HG03196 (cell line): ENCODE results near the gene ZSCAN12.
"Not testable (repeated sequence)": the region's sequence is repeated elsewhere in the genome, so short reads cannot be mapped to it uniquely, and the experiment has no call there.

Source experiments
- ATAC-seq: cut with Tn5 transposase; IDR thresholded peaks from one replicate; pipeline ENCODE4 v1.9.1; 2021; ENCODE audit not compliant: unreplicated experiment

Gene ZSCAN12

DNA sequence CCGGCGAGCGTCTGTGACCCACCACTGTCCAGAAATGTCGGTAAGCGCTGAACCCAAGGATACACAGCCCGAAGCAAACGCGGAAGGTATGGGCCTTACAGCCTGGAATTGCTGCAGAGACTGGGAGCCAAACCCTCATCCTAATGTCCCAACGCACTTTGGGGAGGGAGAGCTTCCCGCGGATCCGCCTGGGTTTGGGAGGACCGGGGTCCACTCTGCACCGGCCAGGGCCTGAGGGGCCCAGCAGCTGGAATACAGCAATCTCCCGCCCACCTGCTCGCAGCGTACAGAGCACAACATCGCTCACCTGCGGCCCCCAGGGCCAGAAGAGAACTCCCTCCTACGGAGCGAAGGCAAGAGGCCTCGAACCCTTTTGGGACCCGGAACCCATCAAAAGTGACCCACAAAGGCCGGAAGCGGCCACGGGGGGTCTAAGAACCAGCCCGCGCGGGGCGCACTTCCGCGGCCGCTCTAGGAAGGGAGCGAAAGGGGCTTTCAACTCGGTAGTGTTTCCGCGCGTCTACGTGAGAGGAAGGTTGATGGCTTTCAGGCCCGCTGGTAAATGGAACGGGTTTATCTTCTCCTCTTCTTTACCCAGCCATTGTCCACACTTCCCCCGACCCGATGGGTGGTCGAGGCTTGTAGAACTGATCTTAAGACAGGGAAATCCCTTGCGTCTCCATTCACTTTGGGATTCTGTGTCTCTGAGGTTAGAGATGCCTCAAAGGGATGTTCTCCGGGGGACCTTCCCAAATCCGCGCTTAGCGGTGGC is at the start of gene ZSCAN12:
Gene ZSCAN12 (minus strand): TSS at position 398 of the 772 bp plus-strand sequence. CDS start 1,342 bp downstream, outside the sequence.
- peak; percentile 90 for ATAC-seq

DNA sequence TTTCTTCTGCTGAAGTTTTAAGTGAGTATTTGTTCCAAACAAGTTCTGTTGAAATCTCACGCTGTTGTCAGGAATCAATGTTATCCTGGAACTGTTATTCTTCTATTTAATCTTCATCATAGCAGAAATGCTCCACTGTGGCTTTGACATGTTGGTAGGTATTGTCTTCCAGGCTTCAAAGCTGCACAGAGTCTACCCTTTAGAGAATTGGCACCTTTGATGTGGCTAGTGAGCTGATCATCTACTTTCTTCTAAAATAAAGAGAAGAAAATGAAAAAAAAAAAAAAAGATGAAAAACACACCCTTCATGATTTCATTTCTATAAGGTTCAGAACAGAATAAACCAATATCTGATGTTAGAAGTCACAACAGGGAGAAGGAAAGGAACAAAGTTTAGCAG is 49.5 kb upstream of the ZSCAN12 start:
- no peak for ATAC-seq

DNA sequence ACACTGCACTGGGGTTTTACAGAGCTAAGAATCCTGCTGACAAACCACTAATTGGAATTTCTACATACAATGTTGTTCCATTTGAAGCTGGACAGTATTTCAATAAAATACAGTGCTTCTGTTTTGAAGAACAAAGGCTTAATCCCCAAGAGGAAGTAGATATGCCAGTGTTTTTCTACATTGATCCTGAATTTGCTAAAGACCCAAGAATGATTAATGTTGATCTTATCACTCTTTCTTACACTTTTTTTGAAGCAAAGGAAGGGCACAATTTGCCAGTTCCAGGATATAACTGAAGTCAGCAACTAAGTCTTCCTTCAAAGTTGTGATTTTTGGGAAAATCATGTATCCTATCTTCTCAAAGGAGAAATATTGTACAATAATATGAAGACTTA is 48.0 kb upstream of the ZSCAN12 start:
- ATAC-seq: not testable (repeated sequence)

DNA sequence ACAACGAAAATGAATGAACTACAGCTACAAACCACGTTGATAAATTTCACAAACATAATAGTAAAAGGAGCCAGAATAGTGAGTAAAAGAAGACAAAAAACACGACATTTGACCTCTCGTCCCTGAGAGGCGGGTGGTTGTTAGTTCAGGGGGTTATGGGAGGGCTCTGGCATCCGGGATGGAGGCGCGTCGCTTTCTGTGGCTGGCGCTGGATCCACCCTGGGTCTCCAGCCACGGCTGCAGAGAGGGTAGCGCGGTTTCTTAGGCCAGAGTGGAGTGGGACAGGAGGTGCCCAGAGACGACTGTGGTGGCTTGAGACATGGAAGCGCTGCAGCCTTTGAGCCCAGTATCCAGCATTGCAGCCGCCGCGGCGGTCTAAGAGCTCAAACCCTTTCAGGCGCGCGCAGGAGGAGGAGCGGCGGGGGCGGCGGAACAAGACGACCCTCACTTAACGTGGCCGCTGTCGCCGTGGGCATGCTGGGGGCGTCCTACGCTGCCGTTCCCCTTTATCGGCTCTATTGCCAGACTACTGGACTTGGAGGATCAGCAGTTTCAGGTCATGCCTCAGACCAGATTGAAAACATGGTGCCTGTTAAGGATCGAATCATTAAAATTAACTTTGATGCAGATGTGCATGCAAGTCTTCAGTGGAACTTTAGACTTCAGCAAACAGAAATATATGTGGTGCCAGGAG is 47.4 kb upstream of the ZSCAN12 start:
- no peak for ATAC-seq

DNA sequence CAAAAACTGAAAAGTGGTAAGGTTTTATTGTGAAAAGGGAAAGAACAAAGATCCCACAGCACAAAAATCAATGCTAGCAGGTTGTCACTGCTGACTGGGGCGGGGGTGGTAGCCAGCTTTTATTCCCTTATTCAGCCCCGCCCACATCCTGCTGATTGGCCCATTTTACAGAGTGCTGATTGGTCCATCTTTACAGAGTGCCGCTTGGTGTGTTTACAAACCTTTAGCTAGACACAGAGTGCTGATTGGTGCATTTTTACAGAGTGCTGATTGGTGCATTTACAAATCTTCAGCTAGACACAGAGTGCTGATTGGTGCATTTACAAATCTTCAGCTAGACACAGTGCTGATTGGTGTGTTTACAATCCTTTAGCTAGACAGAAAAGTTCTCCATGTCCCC is 45.2 kb upstream of the ZSCAN12 start:
- not testable (repeated sequence) for ATAC-seq

DNA sequence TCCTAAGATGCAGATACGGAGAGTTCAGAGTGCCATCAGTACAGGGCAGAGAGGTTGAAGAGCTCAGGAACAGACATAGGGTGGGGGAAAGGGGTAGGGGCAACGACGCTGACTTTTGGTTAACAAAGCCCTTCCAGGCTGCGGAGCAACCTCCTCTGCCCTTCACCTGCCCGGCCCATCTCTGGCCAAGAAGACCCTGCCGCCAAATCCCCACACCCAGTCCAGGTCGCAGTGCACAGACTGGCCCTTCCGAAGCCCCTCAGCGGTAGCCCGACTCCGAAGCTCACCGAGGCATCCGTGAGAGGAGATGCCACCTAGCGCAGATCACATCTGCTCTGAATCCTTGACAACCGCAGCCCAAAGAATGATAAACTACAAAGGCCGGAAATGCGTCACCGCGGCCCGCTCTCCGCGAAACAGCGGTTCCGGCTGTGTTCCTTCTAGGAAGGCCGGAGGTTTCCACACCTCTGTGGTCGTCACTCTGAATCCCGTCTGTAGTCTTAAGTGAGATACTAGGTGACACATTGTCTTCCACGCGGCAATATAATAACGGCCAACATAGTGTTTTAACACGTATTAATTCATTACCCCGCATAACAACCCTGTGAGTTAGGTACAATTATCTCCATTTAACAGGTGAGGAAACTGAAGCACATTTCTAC is 43.7 kb upstream of the ZSCAN12 start, which contains the start of gene ZSCAN23:
Gene ZSCAN23 (minus strand): TSS at position 380 of the 662 bp plus-strand sequence. CDS start 7,225 bp downstream, outside the sequence.
- ATAC-seq: peak; percentile 94

DNA sequence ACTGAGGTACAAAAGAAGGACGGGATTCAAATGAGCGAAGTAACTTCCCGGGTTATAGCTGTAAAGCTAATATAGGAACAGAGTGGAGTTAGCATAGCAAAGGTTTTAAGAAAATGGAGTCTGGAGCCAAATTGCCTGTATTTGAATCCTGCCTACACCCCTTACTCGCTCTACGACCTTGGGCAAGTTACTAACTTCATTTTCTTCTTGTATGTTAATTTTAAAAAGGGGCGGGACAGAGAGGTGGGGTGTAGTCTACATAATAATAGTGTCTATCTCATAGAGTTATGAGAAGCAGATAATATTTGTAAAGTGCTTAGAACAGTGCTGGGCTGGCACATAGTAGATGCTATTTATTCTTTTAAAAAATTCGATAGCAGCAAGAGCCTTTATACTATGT is 43.0 kb upstream of the ZSCAN12 start:
- no peak for ATAC-seq

DNA sequence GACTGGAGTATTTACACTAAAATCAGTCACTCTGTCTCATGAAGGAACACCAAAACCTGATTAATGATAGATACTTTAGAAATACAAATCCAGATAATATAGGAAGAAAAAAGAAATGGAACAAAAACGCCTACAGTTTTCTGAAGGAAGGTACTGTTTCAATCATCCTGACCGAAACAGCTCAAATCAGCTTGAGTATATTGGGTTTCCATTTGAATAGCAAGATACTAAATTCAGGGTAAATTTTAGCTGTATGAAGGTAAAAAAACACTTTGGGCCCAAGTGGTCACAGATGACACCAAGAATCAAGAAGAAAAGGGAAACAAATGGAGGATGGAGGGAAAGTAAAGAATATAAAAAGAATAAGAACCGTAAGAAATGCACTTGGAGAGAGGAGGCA is 36.9 kb upstream of the ZSCAN12 start:
- ATAC-seq: no peak

DNA sequence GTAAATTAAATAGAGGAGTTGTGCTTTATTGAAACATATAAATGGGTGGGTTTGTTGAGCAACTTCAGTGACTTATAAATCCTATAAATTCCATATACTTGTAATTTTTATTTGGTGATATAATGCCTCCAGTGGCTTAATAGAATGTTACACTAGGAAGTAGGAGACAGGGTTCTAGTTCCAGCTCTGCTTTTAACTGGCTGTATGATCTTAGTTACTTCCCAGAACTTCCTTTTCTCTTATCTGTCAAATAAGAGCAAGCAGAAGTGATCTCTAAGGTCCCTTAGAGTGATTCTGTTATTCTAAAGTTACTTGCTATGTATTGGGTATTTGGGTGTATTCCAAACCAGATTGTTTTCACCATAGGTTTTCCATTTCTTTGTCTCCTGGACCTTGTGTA is 33.6 kb upstream of the ZSCAN12 start:
- no peak for ATAC-seq

DNA sequence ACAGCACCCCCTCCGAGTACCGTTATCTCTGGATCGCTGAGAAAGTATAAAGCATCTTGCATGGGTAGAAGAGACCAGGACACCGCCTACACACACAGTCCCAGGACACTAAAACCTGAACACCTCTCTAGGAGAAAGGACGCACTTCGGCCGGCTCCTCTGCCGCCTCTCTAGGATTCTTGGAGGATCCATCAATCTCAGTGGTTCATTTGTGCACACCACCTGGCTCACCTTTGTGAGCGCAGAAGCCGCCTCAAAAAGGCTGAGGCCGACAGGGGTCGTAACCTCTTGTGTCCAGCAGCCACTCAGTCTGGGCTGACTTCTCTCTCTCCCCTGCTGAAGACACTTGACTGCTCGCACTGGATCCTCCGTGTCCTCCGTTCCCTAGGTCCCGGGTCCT is 30.2 kb upstream of the ZSCAN12 start:
- ATAC-seq: no peak

DNA sequence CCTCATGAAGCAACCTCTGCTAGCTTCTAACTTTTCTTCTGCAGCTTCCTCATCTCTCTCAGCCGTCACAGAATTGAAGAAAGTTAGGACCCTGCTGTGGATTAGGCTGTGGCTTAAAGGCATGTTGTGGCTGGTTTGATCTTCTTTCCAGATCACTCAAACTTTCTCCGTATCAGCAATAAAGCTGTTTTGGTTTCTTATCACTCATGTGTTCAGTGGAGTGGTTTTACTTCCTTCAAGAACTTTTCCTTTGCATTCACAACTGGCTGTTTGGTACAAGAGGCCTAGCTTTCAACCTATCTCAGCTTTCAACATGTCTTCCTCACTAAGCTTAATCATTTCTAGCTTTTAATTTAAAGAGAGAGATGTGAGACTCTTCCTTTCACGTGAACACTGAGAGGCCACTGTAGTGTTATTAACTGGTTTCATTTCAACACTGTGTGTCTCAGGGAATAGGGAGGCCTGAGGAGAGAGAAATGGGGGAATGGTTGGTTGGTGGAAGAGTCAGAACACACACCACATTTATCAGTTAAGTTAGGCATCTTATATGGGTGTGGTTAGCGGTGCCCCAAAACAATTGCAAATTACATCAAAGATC is 26.5 kb upstream of the ZSCAN12 start:
- no peak for ATAC-seq

DNA sequence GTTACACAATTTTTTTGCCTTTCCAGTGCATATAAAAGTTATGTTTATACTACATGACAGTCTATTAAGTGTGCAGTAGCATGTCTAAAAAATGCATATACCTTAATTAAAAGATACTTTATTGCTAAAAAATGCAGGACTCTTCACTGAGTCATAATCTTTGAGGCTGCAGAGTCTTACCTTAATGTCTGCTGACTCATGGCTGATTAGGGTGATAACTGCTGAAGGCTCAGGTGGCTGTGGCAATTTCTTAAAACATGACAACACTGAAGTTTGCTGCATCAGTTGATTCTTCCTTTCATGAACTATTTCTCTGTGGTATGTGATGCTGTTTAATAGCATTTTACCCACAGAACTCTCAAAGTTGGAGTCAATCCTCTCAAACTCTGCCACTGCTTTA is 24.6 kb upstream of the ZSCAN12 start:
- ATAC-seq: no peak

DNA sequence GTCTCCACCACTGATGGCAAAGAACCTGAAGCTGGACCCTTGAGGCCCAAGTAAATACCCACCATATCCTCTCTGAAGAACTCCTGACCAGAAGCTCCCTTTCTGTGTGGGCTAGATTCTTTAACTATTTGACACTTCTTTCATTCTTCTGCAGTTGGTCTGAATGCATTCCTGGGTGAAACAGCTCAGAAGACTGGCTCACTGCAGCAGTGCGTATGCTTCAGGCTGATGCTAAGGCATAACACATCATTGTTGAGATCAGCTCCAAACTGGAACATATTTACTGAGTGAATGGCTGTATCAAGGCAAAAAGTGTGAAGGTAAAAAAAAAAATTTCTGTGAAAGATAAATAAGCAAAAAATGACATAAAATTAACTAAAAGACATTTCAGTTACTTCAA is 24.0 kb upstream of the ZSCAN12 start:
- no peak for ATAC-seq

DNA sequence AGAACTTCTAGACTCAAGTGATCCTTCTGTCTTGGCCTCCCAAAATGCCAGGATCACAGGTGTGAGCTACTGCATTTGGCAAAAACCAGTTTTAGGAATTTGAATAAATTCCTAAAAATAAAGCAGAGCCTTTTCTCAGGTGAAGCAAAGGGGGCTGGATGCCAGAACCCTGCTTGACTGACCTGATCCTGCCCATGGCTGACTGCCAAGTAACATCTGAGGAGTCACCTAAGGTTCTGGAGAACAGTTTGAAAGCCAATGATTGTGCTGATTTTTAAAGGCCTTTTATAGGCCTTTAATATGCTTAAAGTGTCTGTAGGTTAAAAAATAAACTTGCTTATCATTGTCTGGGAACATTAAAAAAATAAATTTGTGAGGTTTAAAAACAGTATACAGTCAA is 14.1 kb upstream of the ZSCAN12 start:
- no peak for ATAC-seq

DNA sequence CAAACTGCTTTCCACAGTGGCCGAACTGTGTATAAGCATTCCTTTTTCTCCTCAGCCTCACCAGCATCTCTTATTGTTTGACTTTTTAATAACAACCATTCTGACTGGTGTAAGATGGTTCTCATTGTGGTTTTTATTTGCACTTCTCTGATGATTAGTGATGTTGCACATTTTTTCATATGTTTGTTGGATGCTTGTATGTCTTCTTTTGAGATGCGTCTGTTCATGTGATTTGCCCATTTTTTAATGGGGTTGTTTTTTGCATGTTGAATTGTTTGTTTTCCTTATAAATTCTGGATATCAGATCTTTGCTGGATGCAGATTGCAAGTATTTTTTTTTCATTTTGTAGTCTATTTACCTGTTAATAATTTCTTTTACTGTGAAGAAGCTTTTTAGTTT is 11.2 kb upstream of the ZSCAN12 start:
- ATAC-seq: no peak

DNA sequence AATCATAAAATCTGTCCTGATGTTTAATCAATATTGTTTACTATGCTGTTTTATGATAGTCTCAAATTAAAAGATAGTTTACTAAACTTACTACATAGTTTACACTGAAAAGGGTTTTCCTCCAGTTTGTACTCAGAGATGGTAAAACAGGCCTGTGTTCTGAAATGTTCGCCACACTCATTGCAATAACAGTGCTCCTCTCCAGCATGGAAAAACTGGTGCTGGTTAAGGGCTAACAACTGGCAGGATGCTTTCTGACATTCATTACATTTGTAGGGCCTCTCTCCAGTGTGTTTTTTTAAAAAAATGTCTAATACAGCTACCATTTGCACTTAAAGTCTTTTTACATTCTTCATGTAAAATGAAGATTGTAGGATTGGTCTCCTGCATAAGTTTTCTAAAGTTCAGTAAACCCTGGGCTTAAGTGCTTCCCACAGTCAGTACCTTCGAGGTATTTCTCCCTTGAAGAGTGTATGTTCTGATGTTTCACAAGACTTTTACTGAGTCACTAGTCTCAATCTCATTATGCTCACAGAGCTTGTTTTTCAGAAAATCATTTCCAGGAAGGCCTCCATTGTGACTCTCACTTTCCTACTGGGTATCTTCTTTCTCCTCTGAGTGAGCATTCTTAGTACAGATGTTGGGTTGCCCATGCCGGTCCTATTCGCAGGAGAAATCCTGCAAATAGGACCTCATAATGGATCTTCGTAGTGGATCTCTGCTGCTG is 8.7 kb upstream of the ZSCAN12 start:
- no peak for ATAC-seq

DNA sequence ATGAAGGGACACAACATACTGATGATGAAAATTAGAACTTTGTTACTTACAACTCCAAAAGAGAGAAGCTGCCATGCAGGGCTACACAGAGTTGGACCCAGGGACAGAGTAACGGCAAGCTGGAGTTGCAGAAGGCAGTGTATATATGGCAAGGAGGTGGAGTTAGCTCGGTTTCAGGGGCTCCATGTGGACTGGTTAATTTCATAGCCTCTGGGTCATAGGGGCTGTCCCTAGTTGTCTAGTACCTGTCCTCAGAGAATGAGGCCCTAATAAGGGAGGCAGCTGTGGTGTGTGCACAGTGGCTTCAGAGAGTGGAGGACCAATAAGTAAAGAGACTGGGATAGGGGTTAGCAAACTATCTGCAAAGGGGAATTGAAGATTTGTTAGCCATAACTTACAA is 7.9 kb upstream of the ZSCAN12 start:
- ATAC-seq: no peak

DNA sequence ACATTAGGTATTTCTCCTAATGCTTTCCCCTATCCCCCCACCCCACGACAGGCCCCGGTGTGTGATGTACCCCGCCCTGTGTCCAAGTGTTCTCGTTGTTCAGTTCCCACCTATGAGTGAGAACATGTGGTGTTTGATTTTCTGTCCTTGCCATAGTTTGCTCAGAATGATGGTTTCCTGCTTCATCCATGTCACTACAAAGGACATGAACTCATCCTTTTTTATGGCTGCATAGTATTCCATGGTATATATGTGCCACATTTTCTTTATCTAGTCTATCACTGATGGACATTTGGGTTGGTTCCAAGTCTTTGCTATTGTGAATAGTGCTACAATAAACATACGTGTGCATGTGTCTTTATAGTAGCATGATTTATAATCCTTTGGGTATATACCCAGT is 4.4 kb upstream of the ZSCAN12 start:
- ATAC-seq: not testable (repeated sequence)

DNA sequence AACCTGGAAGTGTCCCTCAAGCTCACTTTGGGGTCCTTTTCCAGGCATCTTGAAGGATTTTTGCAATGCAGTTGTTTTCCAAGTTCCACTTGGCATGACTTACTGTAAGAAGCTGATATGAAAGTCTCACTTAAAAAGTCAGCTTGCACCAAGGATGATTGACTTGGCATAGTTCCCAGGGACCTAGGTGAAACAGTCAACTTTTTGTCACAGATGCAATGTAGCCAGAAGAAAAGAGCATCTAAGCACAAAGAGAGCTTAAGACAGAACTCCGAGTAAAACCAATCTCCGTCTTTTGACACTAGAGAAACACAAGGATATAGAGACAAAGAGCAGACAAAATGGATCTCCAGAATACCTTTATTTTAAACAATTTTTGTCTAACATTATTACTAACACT is 2.6 kb upstream of the ZSCAN12 start:
- no peak for ATAC-seq

DNA sequence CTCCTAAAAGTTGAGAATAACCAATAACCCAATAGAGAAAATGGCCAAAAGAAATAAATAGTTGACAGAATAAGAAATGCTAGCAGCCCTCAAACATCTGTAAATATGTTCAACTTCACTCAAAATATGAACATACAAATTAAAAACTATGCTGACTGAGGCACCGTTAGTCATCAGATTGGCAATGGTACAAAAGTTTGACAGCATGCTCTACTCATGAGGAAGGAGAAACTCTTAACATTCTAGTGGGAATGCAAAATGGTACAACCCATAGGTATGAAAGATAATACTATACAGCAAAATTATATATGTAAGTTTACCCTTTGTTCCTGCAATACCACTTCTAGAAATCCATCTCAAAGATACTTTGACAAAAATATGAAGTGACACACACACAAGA is 1.6 kb upstream of the ZSCAN12 start:
- no peak for ATAC-seq

DNA sequence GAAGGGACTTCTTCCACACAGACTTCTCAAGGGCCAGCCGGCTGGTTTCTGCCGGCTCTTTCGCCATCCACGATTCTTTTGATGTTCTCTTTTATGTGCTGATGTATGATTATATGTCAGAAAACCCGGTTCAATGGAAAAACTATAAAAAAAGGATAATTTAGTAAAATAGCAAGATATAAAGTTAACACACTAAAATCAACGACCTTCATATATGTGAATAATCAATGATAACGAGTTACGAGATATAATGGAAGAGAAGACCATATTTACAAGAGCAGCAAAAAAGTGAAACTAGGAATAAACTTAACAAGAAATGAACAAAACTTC is 540 bp upstream of the ZSCAN12 start:
- ATAC-seq: no peak
